Endothelial cell of umbilical vein (primary cell): Measurements from ENCODE around the gene YDJC. TPM values are rescaled to one million over a fixed set of nuclear protein-coding genes. Genes with fewer than 3 reads are reported as not detected.

Experiments
- BruUV-seq: library from RNA; stranded (reverse); fragments of 400-500 nt; replicated peaks from 2 replicates; lab custom pipeline; 2021; lab: Mats Ljungman, UMichigan
- CTCF ChIA-PET: fragments of 300-600, 350-600 bp; sonication (Branson Sonifier 250); formaldehyde crosslinking; loops from one replicate; lab custom pipeline; 2021; ENCODE audit warnings: antibody characterized with exemption, inconsistent platforms; lab: Charles Lee
- POLR2A ChIA-PET: fragments of 300-600, 350-600 bp; sonication (Branson Sonifier 250); formaldehyde crosslinking; loops from one replicate; lab custom pipeline; 2021; ENCODE audit warnings: antibody characterized with exemption, inconsistent platforms; lab: Charles Lee
- DNase-seq: peaks from one replicate; pipeline ENCODE4 v3.0.0-alpha.2; 2011; ENCODE audit warnings: low read depth, low spot score
- FAIRE-seq: peaks from 2 replicates; lab custom pipeline; 2011; peaks lifted over from hg19 to GRCh38; lab: Jason Lieb, UNC
- H2AFZ ChIP-seq: 2 replicates; pipeline ENCODE4 v1.6.0; 2012; ENCODE audit warnings: low read depth, low read length, control low read depth, inconsistent platforms
- H3K27ac ChIP-seq: 2 replicates; pipeline ENCODE4 v1.5.1; 2011; ENCODE audit warnings: low read depth, mild to moderate bottlenecking, control low read depth, low read length, moderate library complexity; ENCODE audit not compliant: insufficient read depth
- H3K27me3 ChIP-seq, 2 experiments: 2 replicates each; pipeline versions ENCODE4 v1.6.0 to v1.6.1; 2011; ENCODE audit warnings: low read length in 2 of 2, mixed read lengths in 1 of 2; ENCODE audit not compliant: control insufficient read depth in 2 of 2, insufficient read depth in 2 of 2
- H3K36me3 ChIP-seq, 2 experiments: 2 replicates in 1 of 2; 3 replicates in 1 of 2; pipeline ENCODE4 v1.5.1; 2011; ENCODE audit warnings: low read length in 2 of 2, mild to moderate bottlenecking in 1 of 2, moderate library complexity in 1 of 2; ENCODE audit not compliant: control insufficient read depth in 2 of 2, insufficient read depth in 2 of 2; ENCODE audit errors: extremely low read depth in 1 of 2
- H3K4me1 ChIP-seq: 3 replicates; pipeline ENCODE4 v1.5.1; 2011; ENCODE audit warnings: mild to moderate bottlenecking, low read length; ENCODE audit not compliant: control insufficient read depth, insufficient read depth; ENCODE audit errors: extremely low read depth
- H3K4me2 ChIP-seq: 2 replicates; pipeline ENCODE4 v1.6.1; 2011; ENCODE audit warnings: low read length, control low read depth, mixed read lengths; ENCODE audit not compliant: insufficient read depth
- H3K4me3 ChIP-seq, 3 experiments: fragments of 200-600 bp in 1 of 3; sonication (generic), shearing (Covaris generic) in 1 of 3; replicated peaks in 1 of 3; 2 replicates each; pipeline ENCODE4 v1.5.1; 2011 to 2016; ENCODE audit warnings: control low read depth in 3 of 3, low read length in 3 of 3, mild to moderate bottlenecking in 2 of 3, inconsistent platforms in 1 of 3, low read depth in 1 of 3, moderate library complexity in 1 of 3; ENCODE audit not compliant: insufficient read depth in 1 of 3
- H3K79me2 ChIP-seq: 2 replicates; pipeline ENCODE4 v1.6.0; 2012; ENCODE audit warnings: low read length, inconsistent platforms; ENCODE audit not compliant: control insufficient read depth, insufficient read depth
- H3K9ac ChIP-seq: replicated peaks from 2 replicates; pipeline ENCODE3; 2011; ENCODE audit warnings: low read length, control low read depth; ENCODE audit not compliant: insufficient read depth; ENCODE audit errors: extremely low read depth
- H3K9me1 ChIP-seq: replicated peaks from 3 replicates; pipeline ENCODE4 v1.6.0; 2011; ENCODE audit warnings: mild to moderate bottlenecking, low read length; ENCODE audit not compliant: control insufficient read depth, insufficient read depth; ENCODE audit errors: extremely low read depth
- H3K9me3 ChIP-seq: replicated peaks from 2 replicates; pipeline ENCODE4 v1.5.1; 2012; ENCODE audit warnings: low read length, inconsistent platforms; ENCODE audit not compliant: control insufficient read depth, insufficient read depth
- H4K20me1 ChIP-seq: replicated peaks from 2 replicates; pipeline ENCODE3; 2011; ENCODE audit warnings: mild to moderate bottlenecking, low read length; ENCODE audit not compliant: control insufficient read depth, insufficient read depth; ENCODE audit errors: extremely low read depth
- CTCF ChIP-seq, 2 donors: IDR thresholded peaks; 1 replicate in 1 of 2; 2 replicates in 1 of 2; pipeline ENCODE4 v1.5.1; 2011; ENCODE audit warnings: low read length in 2 of 2, mild to moderate bottlenecking in 2 of 2, moderate library complexity in 2 of 2, control low read depth in 1 of 2, inconsistent platforms in 1 of 2, low read depth in 1 of 2; ENCODE audit not compliant: insufficient read depth in 1 of 2; ENCODE audit errors: extremely low read depth in 1 of 2
- EZH2 ChIP-seq: IDR thresholded peaks from 2 replicates; pipeline ENCODE4 v1.6.1; 2012; ENCODE audit warnings: borderline replicate concordance, low read depth, mild to moderate bottlenecking, moderate library complexity, low read length, inconsistent platforms; ENCODE audit not compliant: severe bottlenecking
- FOS ChIP-seq: IDR thresholded peaks from 2 replicates; pipeline ENCODE4 v1.6.1; 2011; ENCODE audit warnings: mild to moderate bottlenecking, low read length, moderate library complexity, borderline replicate concordance; ENCODE audit not compliant: insufficient read depth
- GATA2 ChIP-seq: IDR thresholded peaks from 2 replicates; pipeline ENCODE4 v1.7.0; 2011; ENCODE audit warnings: low read depth, mild to moderate bottlenecking, moderate library complexity, mixed read lengths, low read length; ENCODE audit not compliant: insufficient read length, insufficient read depth
- JUN ChIP-seq: IDR thresholded peaks from 2 replicates; pipeline ENCODE4 v1.6.1; 2011; ENCODE audit warnings: borderline replicate concordance, low read depth; ENCODE audit not compliant: insufficient read length, insufficient read depth
- MAX ChIP-seq: IDR thresholded peaks from 2 replicates; pipeline ENCODE4 v1.6.1; 2011; ENCODE audit not compliant: insufficient read depth, insufficient read length
- MYC ChIP-seq: IDR thresholded peaks from one replicate; pipeline ENCODE4 v1.6.1; 2011; ENCODE audit warnings: mild to moderate bottlenecking, low read depth, low read length
- POLR2A ChIP-seq: IDR thresholded peaks from 2 replicates; pipeline ENCODE4 v1.6.1; 2012; ENCODE audit warnings: low read depth, mild to moderate bottlenecking, control low read depth, low read length
- POLR2AphosphoS5 ChIP-seq: IDR thresholded peaks from 2 replicates; pipeline ENCODE4 v1.6.1; 2012; ENCODE audit warnings: low read depth, mild to moderate bottlenecking, control low read depth, low read length, moderate library complexity; ENCODE audit not compliant: insufficient read depth
- dilution Hi-C: fragments of 300-500 bp; cut with MboI; formaldehyde crosslinking; loops from one replicate; pipeline ENCODE4 v1.15.0; 2019; ENCODE audit warnings: low sequenced_read_pairs; ENCODE audit not compliant: extremely low pct_ligation_motif_present
- intact Hi-C: fragments of 100-400 bp; cut with micrococcal nuclease; formaldehyde crosslinking; loops from one replicate; pipeline ENCODE4 v1.10.0; 2022
- polyA plus RNA-seq, 4 experiments: library from polyadenylated mRNA; depleted of rRNA in 3 of 4; stranded (reverse) in 3 of 4; unstranded in 1 of 4; fragments of >200 nt; gene quantifications; 2 replicates each; pipeline versions ENCODE4 v1.2.1 to v1.2.3, GENCODE V29; 2011 to 2012; ENCODE audit warnings: missing spikeins in 1 of 4
- total RNA-seq: library from RNA; stranded (reverse); gene quantifications from 2 replicates; pipeline ENCODE4 v1.2.3, GENCODE V29; 2021

YDJC gene
- total and polyA plus RNA-seq, 2 donors (not counting 3 experiments of a cell fraction or from before 2014, with no cell fraction given): 27.2 to 29.9 TPM

GRCh38 chr22:21673534-21674321 is 43.9 kb upstream of the YDJC start:
- Histone ChIP-seq H3K9me1 (no peaks in the 10 kb centered on the region), H3K4me2 (no peak overlapping the region), H3K27me3 (no peaks in the 10 kb centered on the region), H3K4me1 (no peaks in the 10 kb centered on the region), H2AFZ (no peak overlapping the region), H3K36me3 (peaks cover 6 to 39% of the 10 kb centered on the region in 2 experiments), H3K9me3 (no peaks in the 10 kb centered on the region), H3K27ac (no peak overlapping the region), H3K79me2 (peaks cover 2% of the 10 kb centered on the region), H3K4me3 (no peak overlapping the region), H4K20me1 (no peaks in the 10 kb centered on the region), H3K9ac (no peak overlapping the region)
- no peak for TF ChIP-seq CTCF (IDR thresholded peaks at IDR 0.05; ENCODE audit: extremely low read depth in 1 of 2, insufficient read depth in 1 of 2, low read depth in 1 of 2, low read length in 2 of 2)
- TF ChIP-seq POLR2AphosphoS5: no peak
- no peak for TF ChIP-seq POLR2A
- TF ChIP-seq JUN: no peak
- TF ChIP-seq MAX: no peak
- no peak for TF ChIP-seq GATA2
- TF ChIP-seq MYC: no peak
- no peak for TF ChIP-seq FOS
- no peak for TF ChIP-seq EZH2
- ChIA-PET CTCF (no interaction called here), POLR2A (interaction anchor here (0.6 kb wide), 1 partner anchor 50 kb away, joined by 5 read pairs; no protein-coding TSS in a partner anchor)
- FAIRE-seq (no peak), DNase-seq (no peak)
- intact Hi-C loops: no loop called here
- dilution Hi-C loops: no loop called here
- no TSS peak for BruUV-seq
